RWPE2 (cell line): ENCODE results near the gene PTPRC.

Experiments used
- ATAC-seq: fragments of 200-7000 bp; cut with Tn5 transposase; 3 replicates; pipeline ENCODE4 v1.9.1; 2021; ENCODE audit warnings: low read depth
- DNase-seq: peaks from one replicate; pipeline ENCODE4 v3.0.0-alpha.2; 2020; ENCODE audit warnings: low spot score
- H3K27ac ChIP-seq: fragments of 450-650 bp; 2 replicates; pipeline ENCODE4 v1.5.1; 2017; ENCODE audit warnings: mild to moderate bottlenecking; ENCODE audit not compliant: poor library complexity, severe bottlenecking
- H3K27me3 ChIP-seq: fragments of 250-450 bp; sonication (Bioruptor Pico); 2 replicates; pipeline ENCODE4 v1.5.1; 2021; ENCODE audit warnings: mild to moderate bottlenecking, moderate library complexity; ENCODE audit not compliant: insufficient read depth, poor library complexity, severe bottlenecking
- H3K36me3 ChIP-seq: fragments of 250-450 bp; sonication (Bioruptor Pico); 2 replicates; pipeline ENCODE4 v1.5.1; 2020; ENCODE audit warnings: low read depth, mild to moderate bottlenecking, moderate library complexity
- H3K4me1 ChIP-seq: fragments of 250-450 bp; sonication (Bioruptor Pico); 2 replicates; pipeline ENCODE4 v1.5.1; 2021; ENCODE audit warnings: mild to moderate bottlenecking, moderate library complexity; ENCODE audit not compliant: insufficient read depth, poor library complexity, severe bottlenecking
- H3K4me3 ChIP-seq: fragments of 250-450 bp; sonication (Bioruptor Pico); 2 replicates; pipeline ENCODE4 v1.5.1; 2021; ENCODE audit warnings: mild to moderate bottlenecking, moderate library complexity; ENCODE audit not compliant: severe bottlenecking
- H3K9me3 ChIP-seq: fragments of 250-450 bp; sonication (Bioruptor Pico); 2 replicates; pipeline ENCODE4 v1.5.1; 2021; ENCODE audit warnings: mild to moderate bottlenecking, moderate library complexity; ENCODE audit not compliant: severe bottlenecking
- CTCF ChIP-seq: fragments of 450-650 bp; IDR thresholded peaks from one replicate; pipeline ENCODE4 v1.5.1; 2017; ENCODE audit warnings: mild to moderate bottlenecking, moderate library complexity; ENCODE audit not compliant: poor library complexity, severe bottlenecking

The PTPRC gene

DNA sequence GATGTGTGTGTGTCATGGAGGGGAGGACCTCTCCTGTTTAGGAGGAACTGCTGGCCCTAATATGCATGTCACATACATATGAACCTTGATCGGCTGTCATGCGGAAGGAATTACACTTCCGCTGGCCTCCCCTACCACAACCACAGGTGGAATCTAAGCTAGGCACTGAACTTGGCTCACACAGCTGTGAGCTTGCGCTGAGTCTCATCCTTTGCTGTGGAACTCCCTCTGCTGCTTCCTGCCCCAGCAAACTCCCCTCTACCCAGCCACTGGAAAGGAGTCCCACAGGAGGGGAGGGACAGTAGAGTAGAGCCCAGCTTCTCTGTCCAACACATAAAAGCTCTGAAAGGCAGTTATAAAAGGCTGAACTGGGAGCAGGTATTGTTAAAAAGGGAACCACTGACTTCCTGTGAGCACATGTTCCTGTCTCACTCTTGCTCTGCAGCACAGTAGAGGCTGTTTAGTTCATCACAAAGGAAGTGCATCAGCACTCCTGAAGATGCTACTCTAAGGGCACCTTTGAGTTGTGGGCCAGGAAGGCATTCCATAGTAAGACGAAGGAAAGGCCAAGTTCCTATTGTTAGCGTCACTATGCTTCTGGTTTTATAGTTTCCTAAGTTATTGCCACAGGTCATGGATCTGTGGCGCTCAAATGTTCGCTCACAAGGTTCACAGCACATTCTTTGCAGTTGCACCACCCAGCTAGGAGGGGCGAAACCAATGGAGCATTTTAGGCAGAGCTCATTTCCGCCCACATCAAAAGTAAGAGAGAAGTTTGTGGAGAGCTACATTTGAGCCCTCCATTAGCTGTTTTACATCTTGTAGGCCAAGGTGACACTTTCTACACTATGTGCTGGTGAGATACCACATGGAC is 17.7 kb upstream of the PTPRC start:
- Histone ChIP-seq H3K27me3 (no peaks in the 10 kb centered on the region), H3K27ac (no peak overlapping the region), H3K4me1 (no peaks in the 10 kb centered on the region), H3K36me3 (no peaks in the 10 kb centered on the region), H3K9me3 (no peaks in the 10 kb centered on the region), H3K4me3 (no peak overlapping the region)
- no peak for TF ChIP-seq CTCF
- DNase-seq (no peak), ATAC-seq (no peak)

GRCh38 chr1:198622001-198622400 is 16.8 kb upstream of the PTPRC start:
- no peak for DNase-seq
- no peaks in the 10 kb centered on the region for H3K27me3 ChIP-seq
- no peak overlapping the region for H3K27ac ChIP-seq
- ATAC-seq = no peak
- TF ChIP-seq CTCF = no peak
- H3K36me3 ChIP-seq = no peaks in the 10 kb centered on the region
- H3K4me1 ChIP-seq = no peaks in the 10 kb centered on the region
- no peaks in the 10 kb centered on the region for H3K9me3 ChIP-seq
- no peak overlapping the region for H3K4me3 ChIP-seq

- H3K4me3 ChIP-seq = no peak overlapping the region
- no peak for ATAC-seq
Measured at GRCh38 chr1:198623752-198624647, 14.8 kb upstream of the PTPRC start.

GRCh38 chr1:198624648-198624980 is 14.2 kb upstream of the PTPRC start:
- DNase-seq (no peak), ATAC-seq (no peak)
- Histone ChIP-seq H3K27ac (no peak overlapping the region), H3K4me1 (peaks cover 4% of the 10 kb centered on the region), H3K9me3 (no peaks in the 10 kb centered on the region), H3K4me3 (no peak overlapping the region), H3K36me3 (no peaks in the 10 kb centered on the region), H3K27me3 (no peaks in the 10 kb centered on the region)
- no peak for TF ChIP-seq CTCF

More at GRCh38 chr1:198623752-198624647, 14.8 kb upstream of the PTPRC start:
- no peak for DNase-seq
- no peaks in the 10 kb centered on the region for H3K9me3 ChIP-seq
- no peak overlapping the region for H3K27ac ChIP-seq
- H3K36me3 ChIP-seq = no peaks in the 10 kb centered on the region
- H3K4me1 ChIP-seq = peaks cover 4% of the 10 kb centered on the region
- TF ChIP-seq CTCF = no peak
- H3K27me3 ChIP-seq = no peaks in the 10 kb centered on the region
